Stimulated activated CD8-positive, alpha-beta memory T cell treated with anti-CD3 and anti-CD28 coated beads, Interleukin-7, amount 100 ng/mL, for 24 hours (primary cell): ENCODE results near the gene TNFAIP8.

Experiments used
- DNase-seq: peaks from one replicate; pipeline ENCODE4 v3.0.0-alpha.2; 2020; ENCODE audit warnings: low read depth

TNFAIP8 gene

GRCh38 chr5:119370486-119370885 lies 14.7 kb downstream of the TNFAIP8 start:
- no peak for DNase-seq

GRCh38 chr5:119371146-119371545 lies 15.3 kb downstream of the TNFAIP8 start:
- no peak for DNase-seq

GRCh38 chr5:119373449-119373858 lies 17.6 kb downstream of the TNFAIP8 start:
- DNase-seq, result no peak

GRCh38 chr5:119374901-119375300 lies 19.1 kb downstream of the TNFAIP8 start:
- DNase-seq, result no peak

- DNase-seq, result no peak
These were observed 21.2 kb downstream of the TNFAIP8 start for GRCh38 chr5:119377066-119377465.

- no peak for DNase-seq
These were observed 22.4 kb downstream of the TNFAIP8 start for GRCh38 chr5:119378075-119378700.

GRCh38 chr5:119379096-119379495 lies 23.3 kb downstream of the TNFAIP8 start:
- no peak for DNase-seq

GRCh38 chr5:119379942-119380547 lies 24.2 kb downstream of the TNFAIP8 start:
- DNase-seq, result no peak

GRCh38 chr5:119382169-119382568 lies 26.4 kb downstream of the TNFAIP8 start:
- no peak for DNase-seq

- no peak for DNase-seq
These were observed 27.2 kb downstream of the TNFAIP8 start for GRCh38 chr5:119383008-119383407.

GRCh38 chr5:119385136-119385535 lies 29.3 kb downstream of the TNFAIP8 start:
- no peak for DNase-seq

- no peak for DNase-seq
These were observed 29.8 kb downstream of the TNFAIP8 start for GRCh38 chr5:119385536-119386128.

GRCh38 chr5:119386596-119387344 lies 31.0 kb downstream of the TNFAIP8 start:
- DNase-seq, result no peak

GRCh38 chr5:119387945-119388618 lies 32.3 kb downstream of the TNFAIP8 start:
- DNase-seq, result no peak

GRCh38 chr5:119388619-119389190 lies 32.9 kb downstream of the TNFAIP8 start:
- no peak for DNase-seq

- no peak for DNase-seq
These were observed 33.6 kb downstream of the TNFAIP8 start for GRCh38 chr5:119389288-119390030.

- no peak for DNase-seq
These were observed 34.6 kb downstream of the TNFAIP8 start for GRCh38 chr5:119390404-119390803.

GRCh38 chr5:119393201-119393691 lies 37.4 kb downstream of the TNFAIP8 start:
- DNase-seq, result no peak

- no peak for DNase-seq
These were observed 37.9 kb downstream of the TNFAIP8 start for GRCh38 chr5:119393746-119394145.

GRCh38 chr5:119395080-119395836 lies 39.4 kb downstream of the TNFAIP8 start:
- DNase-seq, result no peak
